Lower leg skin (tissue), 4 donors: ENCODE data around the gene KPNA6. TPM values are rescaled to one million over a fixed set of nuclear protein-coding genes. Genes with fewer than 3 reads are reported as not detected.

ENCODE experiments used
- DNase-seq, 2 donors: peaks; one replicate each; pipeline ENCODE4 v3.0.0-alpha.2; 2019; ENCODE audit warnings: low spot score in 2 of 2
- H3K4me3 ChIP-seq: fragments of 200-600 bp; sonication (generic); 2 replicates; pipeline ENCODE4 v1.5.1; 2017; ENCODE audit warnings: mild to moderate bottlenecking, low read depth; ENCODE audit not compliant: poor library complexity, severe bottlenecking
- CTCF ChIP-seq, 3 donors: fragments of 450-650 bp; IDR thresholded peaks; one replicate each; pipeline ENCODE4 v1.5.1; 2016; ENCODE audit warnings: antibody characterized with exemption in 3 of 3, mild to moderate bottlenecking in 3 of 3, moderate library complexity in 2 of 3
- POLR2A ChIP-seq, 2 donors: fragments of 450-650 bp; IDR thresholded peaks; one replicate each; pipeline ENCODE4 v1.6.1; 2016 to 2017; ENCODE audit warnings: antibody characterized with exemption in 2 of 2, mild to moderate bottlenecking in 1 of 2, moderate library complexity in 1 of 2
- WGBS, 2 donors: methylation state at CpG; one replicate each; pipeline ENCODE4 v1.1.5; 2018; 5-methylcytosine and 5-hydroxymethylcytosine counted together
- intact Hi-C: fragments of 100-400 bp; cut with DNase I; formaldehyde crosslinking; loops from one replicate; pipeline ENCODE4 v1.15.0; 2023; ENCODE audit warnings: low total_unique reads
- total RNA-seq, 4 donors: library from RNA; depleted of rRNA; stranded (reverse); fragments of >200 nt; gene quantifications; one replicate each; pipeline ENCODE4 v1.1.0, GENCODE V29; 2016

KPNA6 gene
- total RNA-seq, 4 donors from 2014 or later, result 44.2 to 48.5 (median 44.3) TPM

- WGBS, 2 donors, result 84 to 86% methylated on average over 6 of the region's 6 CpGs
- no peak for TF ChIP-seq CTCF (IDR thresholded peaks at IDR 0.05)
- no peak for TF ChIP-seq POLR2A (IDR thresholded peaks at IDR 0.05)
- intact Hi-C loops, result no loop called here
- no peak for DNase-seq
- H3K4me3 ChIP-seq, result no peak overlapping the region
Measured at GRCh38 chr1:32208469-32208868, 100.6 kb downstream of the KPNA6 start.

GRCh38 chr1:32208891-32209328 is 101.1 kb downstream of the KPNA6 start, which contains the start of gene DCDC2B:
TSS of gene DCDC2B (plus strand) at chr1:32209089. CDS start at chr1:32209094, 5 bp downstream.
- no peak within 1 kb of the TSS for H3K4me3 ChIP-seq
- TF ChIP-seq CTCF (IDR thresholded peaks at IDR 0.05) (no peak), POLR2A (IDR thresholded peaks at IDR 0.05) (no peak)
- peak in 1 of 2 donors; percentile 33 for DNase-seq
- 64 to 75% methylated on average over 5 of the region's 5 CpGs for WGBS, 2 donors
- intact Hi-C loops, result no loop called here

GRCh38 chr1:32215629-32216480 is 108.0 kb downstream of the KPNA6 start:
- intact Hi-C loops, result no loop called here
- 61 to 70% methylated on average over 10 of the region's 10 CpGs for WGBS, 2 donors
- TF ChIP-seq CTCF (IDR thresholded peaks at IDR 0.05), result no peak
- TF ChIP-seq POLR2A (IDR thresholded peaks at IDR 0.05), result no peak
- H3K4me3 ChIP-seq, result no peak overlapping the region
- no peak for DNase-seq

- WGBS, 2 donors, result 91 to 94% methylated on average over 5 of the region's 5 CpGs
- intact Hi-C loops, result no loop called here
- TF ChIP-seq CTCF (IDR thresholded peaks at IDR 0.05) (no peak), POLR2A (IDR thresholded peaks at IDR 0.05) (no peak)
- no peak for DNase-seq
- H3K4me3 ChIP-seq, result no peak overlapping the region
Measured at GRCh38 chr1:32216566-32216965, 108.7 kb downstream of the KPNA6 start.

- DNase-seq, result no peak
- WGBS, 2 donors, result 71 to 81% methylated on average over 7 of the region's 7 CpGs
- intact Hi-C loops, result no loop called here
- H3K4me3 ChIP-seq, result no peak overlapping the region
- no peak for TF ChIP-seq CTCF (IDR thresholded peaks at IDR 0.05)
Measured at GRCh38 chr1:32219022-32219421, 111.2 kb downstream of the KPNA6 start.
